Thyroid gland (tissue), 4 donors: ENCODE data around the gene IZUMO2. TPM values are rescaled to one million over a fixed set of nuclear protein-coding genes. Genes with fewer than 3 reads are reported as not detected.

ENCODE experiments used
- DNase-seq, 2 donors: peaks; one replicate each; pipeline ENCODE4 v3.0.0-alpha.2; 2019
- H3K27ac ChIP-seq, 3 donors: fragments of 200-600 bp; sonication (generic); 1 replicate in 2 of 3; 2 replicates in 1 of 3; pipeline ENCODE4 v1.5.1; 2016 to 2019; ENCODE audit warnings: mild to moderate bottlenecking in 1 of 3, moderate library complexity in 1 of 3
- H3K27me3 ChIP-seq: fragments of 200-600 bp; sonication (generic); one replicate; pipeline ENCODE4 v1.5.1; 2019
- H3K36me3 ChIP-seq, 2 donors: fragments of 200-600 bp; sonication (generic); one replicate each; pipeline ENCODE4 v1.5.1; 2016 to 2019
- H3K4me1 ChIP-seq, 2 donors: fragments of 200-600 bp; sonication (generic); one replicate each; pipeline ENCODE4 v1.5.1; 2017 to 2019
- H3K4me3 ChIP-seq, 3 donors: fragments of 200-600 bp; sonication (generic); replicated peaks in 1 of 3; 1 replicate in 2 of 3; 2 replicates in 1 of 3; pipeline ENCODE4 v1.5.1; 2016; ENCODE audit warnings: mild to moderate bottlenecking in 1 of 3
- H3K9me3 ChIP-seq: fragments of 200-600 bp; sonication (generic); one replicate; pipeline ENCODE4 v1.5.1; 2017
- POLR2A ChIP-seq, 2 donors: fragments of 450-650 bp; IDR thresholded peaks; one replicate each; pipeline ENCODE4 v1.6.1; 2017; ENCODE audit warnings: antibody characterized with exemption in 2 of 2, mild to moderate bottlenecking in 2 of 2, moderate library complexity in 1 of 2
- WGBS, 2 donors: methylation state at CpG; one replicate each; pipeline ENCODE4 v1.1.5; 2017; 5-methylcytosine and 5-hydroxymethylcytosine counted together
- intact Hi-C: fragments of 100-400 bp; cut with DNase I; formaldehyde crosslinking; loops from one replicate; pipeline ENCODE4 v1.15.1; 2023
- total RNA-seq, 4 donors: library from RNA; depleted of rRNA; stranded (reverse); fragments of >200 nt; gene quantifications; one replicate each; pipeline ENCODE4 v1.2.3, GENCODE V29; 2016
- TF ChIP-seq, protein P1 (sequence below), 6 experiments: fragments of 200-600 bp in 3 of 6; fragments of 450-650 bp in 3 of 6; sonication (generic) in 3 of 6; IDR thresholded peaks; one replicate each; pipeline ENCODE4 v1.5.1; 2016 to 2019; ENCODE audit warnings: antibody characterized with exemption in 6 of 6, mild to moderate bottlenecking in 2 of 6, inconsistent platforms in 1 of 6, moderate library complexity in 1 of 6

The IZUMO2 gene
- not detected for total RNA-seq

- WGBS, 2 donors: 16 to 20% methylated on average over 14 to 19 of the region's 26 CpGs
- Histone ChIP-seq H3K36me3 (no peaks in the 10 kb centered on the region), H3K9me3 (no peaks in the 10 kb centered on the region), H3K4me1 (peaks cover 5 to 9% of the 10 kb centered on the region in 2 donors), H3K4me3 (no peak within 1 kb of the TSS), H3K27ac (no peak within 1 kb of the TSS), H3K27me3 (no peaks in the 10 kb centered on the region)
- intact Hi-C loops: no loop called here
- TF ChIP-seq POLR2A (IDR thresholded peaks at IDR 0.05): no peak
- TF ChIP-seq, protein P1, sequence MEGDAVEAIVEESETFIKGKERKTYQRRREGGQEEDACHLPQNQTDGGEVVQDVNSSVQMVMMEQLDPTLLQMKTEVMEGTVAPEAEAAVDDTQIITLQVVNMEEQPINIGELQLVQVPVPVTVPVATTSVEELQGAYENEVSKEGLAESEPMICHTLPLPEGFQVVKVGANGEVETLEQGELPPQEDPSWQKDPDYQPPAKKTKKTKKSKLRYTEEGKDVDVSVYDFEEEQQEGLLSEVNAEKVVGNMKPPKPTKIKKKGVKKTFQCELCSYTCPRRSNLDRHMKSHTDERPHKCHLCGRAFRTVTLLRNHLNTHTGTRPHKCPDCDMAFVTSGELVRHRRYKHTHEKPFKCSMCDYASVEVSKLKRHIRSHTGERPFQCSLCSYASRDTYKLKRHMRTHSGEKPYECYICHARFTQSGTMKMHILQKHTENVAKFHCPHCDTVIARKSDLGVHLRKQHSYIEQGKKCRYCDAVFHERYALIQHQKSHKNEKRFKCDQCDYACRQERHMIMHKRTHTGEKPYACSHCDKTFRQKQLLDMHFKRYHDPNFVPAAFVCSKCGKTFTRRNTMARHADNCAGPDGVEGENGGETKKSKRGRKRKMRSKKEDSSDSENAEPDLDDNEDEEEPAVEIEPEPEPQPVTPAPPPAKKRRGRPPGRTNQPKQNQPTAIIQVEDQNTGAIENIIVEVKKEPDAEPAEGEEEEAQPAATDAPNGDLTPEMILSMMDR (IDR thresholded peaks at IDR 0.05): no peak
- DNase-seq: no peak
Observed at GRCh38 chr19:50162988-50163387, at the start of gene IZUMO2. TSS of gene IZUMO2 (minus strand) at chr19:50163281. CDS start at chr19:50163194, 87 bp downstream.

DNA sequence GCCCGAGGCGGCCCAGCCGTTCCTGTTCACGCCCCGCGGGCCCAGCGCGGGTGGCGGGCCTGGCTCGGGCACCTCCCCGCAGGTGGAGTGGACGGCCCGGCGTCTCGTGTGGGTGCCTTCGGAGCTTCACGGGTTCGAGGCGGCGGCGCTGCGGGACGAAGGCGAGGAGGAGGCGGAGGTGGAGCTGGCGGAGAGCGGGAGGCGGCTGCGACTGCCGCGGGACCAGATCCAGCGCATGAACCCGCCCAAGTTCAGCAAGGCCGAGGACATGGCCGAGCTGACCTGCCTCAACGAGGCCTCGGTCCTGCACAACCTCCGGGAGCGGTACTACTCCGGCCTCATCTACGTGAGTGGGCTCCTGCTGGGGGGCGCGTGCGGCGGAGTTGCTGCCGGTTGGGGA, 47.3 kb upstream of the IZUMO2 start:
- 92 to 95% methylated on average over 37 to 46 of the region's 46 CpGs for WGBS, 2 donors
- TF ChIP-seq, protein P1 (IDR thresholded peaks at IDR 0.05): no peak
- TF ChIP-seq POLR2A (IDR thresholded peaks at IDR 0.05): no peak
- no peak for DNase-seq
- H3K9me3 ChIP-seq: no peaks in the 10 kb centered on the region
- peaks cover 15 to 33% of the 10 kb centered on the region in 2 donors for H3K4me1 ChIP-seq
- peaks cover 0 to 5% of the 10 kb centered on the region in 2 donors for H3K36me3 ChIP-seq
- no peak overlapping the region for H3K4me3 ChIP-seq
- intact Hi-C loops: no loop called here
- no peak overlapping the region for H3K27ac ChIP-seq
- no peaks in the 10 kb centered on the region for H3K27me3 ChIP-seq

DNA sequence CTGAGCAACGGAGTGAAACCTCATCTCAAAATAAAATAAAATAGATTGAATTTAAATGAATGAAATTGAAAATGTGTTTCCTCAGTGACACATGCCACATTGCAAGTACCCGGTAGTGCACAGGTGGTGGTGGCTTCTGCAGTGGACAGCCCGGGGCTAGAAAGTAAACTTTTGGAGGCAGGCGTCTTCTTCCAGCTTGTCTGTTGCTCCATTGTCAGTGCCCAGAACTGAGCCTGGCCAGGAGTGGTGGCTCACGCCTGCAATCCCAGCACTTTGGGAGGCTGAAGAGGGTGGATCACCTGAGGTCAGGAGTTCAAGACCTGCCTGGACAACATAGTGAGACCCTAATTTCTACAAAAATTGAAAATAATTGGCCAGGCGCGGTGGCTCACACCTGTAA, 46.0 kb upstream of the IZUMO2 start:
- WGBS, 2 donors: 92 to 97% methylated on average over 7 of the region's 7 CpGs
- Histone ChIP-seq H3K27me3 (no peaks in the 10 kb centered on the region), H3K4me3 (no peak overlapping the region), H3K9me3 (no peaks in the 10 kb centered on the region), H3K4me1 (peaks cover 9 to 28% of the 10 kb centered on the region in 2 donors), H3K27ac (no peak overlapping the region), H3K36me3 (peaks cover 0 to 5% of the 10 kb centered on the region in 2 donors)
- intact Hi-C loops: no loop called here
- no peak for TF ChIP-seq POLR2A (IDR thresholded peaks at IDR 0.05)
- TF ChIP-seq, protein P1 (IDR thresholded peaks at IDR 0.05): no peak
- DNase-seq: no peak

DNA sequence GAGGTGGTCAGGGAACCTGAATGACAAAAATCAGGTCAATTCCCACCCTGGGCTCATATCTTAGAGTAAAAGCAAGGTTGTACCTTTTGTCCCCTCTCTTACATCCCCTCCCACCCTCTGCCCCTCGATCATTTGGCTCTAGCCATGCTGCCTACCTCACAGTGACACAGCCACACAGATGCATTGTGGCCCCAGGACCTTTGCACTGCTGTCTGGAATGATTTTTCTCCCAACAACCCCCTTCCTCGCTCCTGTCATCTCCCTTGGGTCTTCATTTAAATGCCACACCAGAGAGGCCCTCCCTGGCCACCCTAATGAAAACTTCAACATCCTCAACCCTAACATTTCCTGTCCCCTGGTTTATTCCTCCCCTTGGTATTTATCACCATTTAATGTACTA, 44.6 kb upstream of the IZUMO2 start:
- TF ChIP-seq, protein P1 (IDR thresholded peaks at IDR 0.05): no peak
- TF ChIP-seq POLR2A (IDR thresholded peaks at IDR 0.05): no peak
- intact Hi-C loops: no loop called here
- peaks cover 9 to 29% of the 10 kb centered on the region in 2 donors for H3K4me1 ChIP-seq
- DNase-seq: no peak
- peak overlapping the region in 2 of 3 donors; percentile 33 to 56 for H3K27ac ChIP-seq
- 87 to 93% methylated on average over 2 of the region's 2 CpGs for WGBS, 2 donors
- no peak overlapping the region for H3K4me3 ChIP-seq
- H3K27me3 ChIP-seq: no peaks in the 10 kb centered on the region
- peaks cover 0 to 5% of the 10 kb centered on the region in 2 donors for H3K36me3 ChIP-seq
- no peaks in the 10 kb centered on the region for H3K9me3 ChIP-seq

- 64 to 85% methylated on average over 6 of the region's 6 CpGs for whole genome bisulfite sequencing, 2 donors
- Histone ChIP-seq H3K36me3 (no peaks in the 10 kb centered on the region), H3K4me3 (peak overlapping the region in 1 of 3 donors; percentile 43), H3K27me3 (no peaks in the 10 kb centered on the region), H3K4me1 (peaks cover 9 to 29% of the 10 kb centered on the region in 2 donors), H3K27ac (peak overlapping the region; percentile 78 to 92 (median 80)), H3K9me3 (no peaks in the 10 kb centered on the region)
- TF ChIP-seq, protein P1 (IDR thresholded peaks at IDR 0.05): peak in 1 of 6 experiments; percentile 6
- no peak for TF ChIP-seq POLR2A (IDR thresholded peaks at IDR 0.05)
- DNase-seq: no peak
- intact Hi-C loops: no loop called here
Observed at GRCh38 chr19:50206191-50206590, 43.1 kb upstream of the IZUMO2 start.
